Measurements from ENCODE around the gene RITA1. TPM values are rescaled to one million over a fixed set of nuclear protein-coding genes. Genes with fewer than 3 reads are reported as not detected.

Gene RITA1
- total and polyA plus RNA-seq, 10 of the 15 experiments (the other 5 are each of a cell fraction or from before 2014, with no cell fraction given): 2.3 to 39.9 (median 24.8) TPM

GRCh38 chr12:113221181-113221996 lies 35.9 kb downstream of the RITA1 start, which contains the start of gene TPCN1 (continued):
- TF ChIP-seq NFYB (IDR thresholded peaks at IDR 0.05; ENCODE audit: insufficient read depth, low read depth, low read length): peak; percentile 98
- TF ChIP-seq POLR2AphosphoS5 (IDR thresholded peaks at IDR 0.05; ENCODE audit: low read length): peak; percentile 98
- no peak for TF ChIP-seq ZNF622 (IDR thresholded peaks at IDR 0.05)
- peak; percentile 98 for TF ChIP-seq SP1 (IDR thresholded peaks at IDR 0.05; ENCODE audit: low read depth, low read length)
- no peak for TF ChIP-seq CTCF (IDR thresholded peaks at IDR 0.05 in 2 of 3, conservative IDR thresholded peaks at IDR 0.05 in 1 of 3; ENCODE audit: control insufficient read depth in 2 of 3, extremely low read depth in 1 of 3, insufficient read depth in 1 of 3, low read depth in 3 of 3, low read length in 3 of 3)
- TF ChIP-seq TCF12 (IDR thresholded peaks at IDR 0.05; ENCODE audit: low read depth, low read length): peak; percentile 91
- TF ChIP-seq IRF3 (IDR thresholded peaks at IDR 0.05): peak; percentile 94
- peak; percentile 96 for TF ChIP-seq POLR2AphosphoS2 (IDR thresholded peaks at IDR 0.05; ENCODE audit: low read depth, low read length)
- 0 out of 2 replicates have a peak, but pooled peaks have one; percentile 7 for TF ChIP-seq MYB (IDR thresholded peaks at IDR 0.05; ENCODE audit: borderline replicate concordance, low read depth, low read length)
- TF ChIP-seq E2F8 (IDR thresholded peaks at IDR 0.05; ENCODE audit: low read depth, partially characterized antibody): no peak
- peak; percentile 83; the same call in 2 of the 3 replicates for TF ChIP-seq POU2F2 (IDR thresholded peaks at IDR 0.05; ENCODE audit: borderline replicate concordance, low read depth, low read length)
- TF ChIP-seq ATF7 (IDR thresholded peaks at IDR 0.05; ENCODE audit: low read depth): no peak; the same call in 1 of the 2 replicates
- TF ChIP-seq REST (IDR thresholded peaks at IDR 0.05; ENCODE audit: low read depth, low read length): no peak
- TF ChIP-seq RUNX3 (IDR thresholded peaks at IDR 0.05; ENCODE audit: low read length): no peak
- no peak for TF ChIP-seq ZZZ3 (IDR thresholded peaks at IDR 0.05; ENCODE audit: control insufficient read depth, insufficient read length, low read depth)
- TF ChIP-seq NFIC (IDR thresholded peaks at IDR 0.05; ENCODE audit: low read depth, low read length): no peak
- no peak for TF ChIP-seq EED (IDR thresholded peaks at IDR 0.05; ENCODE audit: low read depth)
- peak; percentile 87 for TF ChIP-seq NR2C1 (IDR thresholded peaks at IDR 0.05)
- TF ChIP-seq E2F4 (IDR thresholded peaks at IDR 0.05; ENCODE audit: low read depth, low read length): no peak
